ENCODE measurements around the gene METTL17.

Gene METTL17

GRCh38 chr14:20970647-20970982, 19.2 kb upstream of the METTL17 start:
- TF ChIP-seq, protein P1, sequence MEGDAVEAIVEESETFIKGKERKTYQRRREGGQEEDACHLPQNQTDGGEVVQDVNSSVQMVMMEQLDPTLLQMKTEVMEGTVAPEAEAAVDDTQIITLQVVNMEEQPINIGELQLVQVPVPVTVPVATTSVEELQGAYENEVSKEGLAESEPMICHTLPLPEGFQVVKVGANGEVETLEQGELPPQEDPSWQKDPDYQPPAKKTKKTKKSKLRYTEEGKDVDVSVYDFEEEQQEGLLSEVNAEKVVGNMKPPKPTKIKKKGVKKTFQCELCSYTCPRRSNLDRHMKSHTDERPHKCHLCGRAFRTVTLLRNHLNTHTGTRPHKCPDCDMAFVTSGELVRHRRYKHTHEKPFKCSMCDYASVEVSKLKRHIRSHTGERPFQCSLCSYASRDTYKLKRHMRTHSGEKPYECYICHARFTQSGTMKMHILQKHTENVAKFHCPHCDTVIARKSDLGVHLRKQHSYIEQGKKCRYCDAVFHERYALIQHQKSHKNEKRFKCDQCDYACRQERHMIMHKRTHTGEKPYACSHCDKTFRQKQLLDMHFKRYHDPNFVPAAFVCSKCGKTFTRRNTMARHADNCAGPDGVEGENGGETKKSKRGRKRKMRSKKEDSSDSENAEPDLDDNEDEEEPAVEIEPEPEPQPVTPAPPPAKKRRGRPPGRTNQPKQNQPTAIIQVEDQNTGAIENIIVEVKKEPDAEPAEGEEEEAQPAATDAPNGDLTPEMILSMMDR (IDR thresholded peaks at IDR 0.05; ENCODE audit: low read depth, low read length) = no peak

GRCh38 chr14:20970983-20971704, 18.6 kb upstream of the METTL17 start:
- TF ChIP-seq, protein P1 (IDR thresholded peaks at IDR 0.05; ENCODE audit: low read depth, low read length) = peak; percentile 97
- peaks cover 20% of the 10 kb centered on the region for H3K27me3 ChIP-seq

More at GRCh38 chr14:20970647-20970982, 19.2 kb upstream of the METTL17 start:
- H3K4me1 ChIP-seq = no peaks in the 10 kb centered on the region
- H3K36me3 ChIP-seq = no peaks in the 10 kb centered on the region
- peak overlapping the region; percentile 91 for H3K4me3 ChIP-seq (ENCODE audit: low read depth, low read length)
- no peaks in the 10 kb centered on the region for H3K9me3 ChIP-seq
- H3K27me3 ChIP-seq = peaks cover 22% of the 10 kb centered on the region
- no peak for DNase-seq

GRCh38 chr14:20971705-20972021, 18.1 kb upstream of the METTL17 start:
- H3K9me3 ChIP-seq = no peaks in the 10 kb centered on the region
- H3K4me3 ChIP-seq (ENCODE audit: low read depth, low read length) = peak overlapping the region; percentile 91
- TF ChIP-seq, protein P1 (IDR thresholded peaks at IDR 0.05; ENCODE audit: low read depth, low read length) = no peak
- peaks cover 18% of the 10 kb centered on the region for H3K27me3 ChIP-seq
- no peak for DNase-seq
- no peaks in the 10 kb centered on the region for H3K4me1 ChIP-seq
- H3K36me3 ChIP-seq = no peaks in the 10 kb centered on the region

More at GRCh38 chr14:20970983-20971704, 18.6 kb upstream of the METTL17 start:
- Histone ChIP-seq H3K4me1 (no peaks in the 10 kb centered on the region), H3K9me3 (no peaks in the 10 kb centered on the region), H3K4me3 (ENCODE audit: low read depth, low read length) (peak overlapping the region; percentile 91), H3K36me3 (no peaks in the 10 kb centered on the region)
- peak; percentile 86 for DNase-seq

DNA sequence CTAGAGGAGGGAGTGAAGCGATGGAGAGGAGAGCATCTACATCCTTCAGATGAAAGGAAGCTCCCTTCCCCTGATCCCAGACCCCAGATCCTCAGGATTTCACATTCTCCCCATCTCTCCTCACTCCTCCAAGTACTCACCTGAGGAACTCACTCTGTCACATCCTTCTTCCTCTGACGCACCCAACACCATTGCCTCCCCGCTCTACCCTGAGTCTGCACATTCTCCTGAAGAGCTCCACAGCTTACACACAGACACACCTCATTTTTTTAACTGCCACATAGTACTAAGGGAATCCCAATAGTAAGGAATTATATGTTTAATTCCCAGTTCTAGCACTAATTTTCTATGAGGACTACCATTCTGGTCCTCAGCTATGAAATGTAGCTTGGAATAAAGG, 16.3 kb upstream of the METTL17 start:
- H3K4me1 ChIP-seq = no peaks in the 10 kb centered on the region
- peaks cover 4% of the 10 kb centered on the region; the same call in 1 of the 2 replicates for H3K27me3 ChIP-seq
- no peaks in the 10 kb centered on the region for H3K36me3 ChIP-seq
- no peak for DNase-seq
- TF ChIP-seq, protein P1 (IDR thresholded peaks at IDR 0.05; ENCODE audit: low read depth, low read length) = no peak
- no peaks in the 10 kb centered on the region for H3K9me3 ChIP-seq
- H3K4me3 ChIP-seq (ENCODE audit: low read depth, low read length) = no peak overlapping the region

DNA sequence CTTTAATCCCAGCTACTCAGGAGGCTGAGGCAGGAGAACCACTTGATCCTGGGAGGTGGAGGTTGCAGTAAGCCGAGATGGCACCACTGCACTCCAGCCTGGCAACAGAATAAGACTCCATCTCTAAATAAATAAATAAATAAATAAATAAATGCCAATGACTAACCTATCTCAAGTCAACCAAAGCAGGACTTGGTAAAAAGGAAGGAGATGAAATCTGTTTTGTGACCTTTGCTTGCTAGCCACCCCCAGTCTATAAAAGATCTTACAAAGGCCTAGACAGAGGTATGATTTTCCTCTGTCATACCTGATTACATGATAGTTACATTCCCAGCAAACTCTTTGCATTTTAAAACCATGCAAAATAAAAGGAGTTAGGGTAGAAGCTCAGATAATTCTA, 13.5 kb upstream of the METTL17 start:
- DNase-seq = no peak
- H3K9me3 ChIP-seq = no peaks in the 10 kb centered on the region
- H3K27me3 ChIP-seq = peaks cover 4% of the 10 kb centered on the region; the same call in 1 of the 2 replicates
- no peaks in the 10 kb centered on the region for H3K4me1 ChIP-seq
- TF ChIP-seq, protein P1 (IDR thresholded peaks at IDR 0.05; ENCODE audit: low read depth, low read length) = no peak
- no peaks in the 10 kb centered on the region for H3K36me3 ChIP-seq
- H3K4me3 ChIP-seq (ENCODE audit: low read depth, low read length) = no peak overlapping the region

DNA sequence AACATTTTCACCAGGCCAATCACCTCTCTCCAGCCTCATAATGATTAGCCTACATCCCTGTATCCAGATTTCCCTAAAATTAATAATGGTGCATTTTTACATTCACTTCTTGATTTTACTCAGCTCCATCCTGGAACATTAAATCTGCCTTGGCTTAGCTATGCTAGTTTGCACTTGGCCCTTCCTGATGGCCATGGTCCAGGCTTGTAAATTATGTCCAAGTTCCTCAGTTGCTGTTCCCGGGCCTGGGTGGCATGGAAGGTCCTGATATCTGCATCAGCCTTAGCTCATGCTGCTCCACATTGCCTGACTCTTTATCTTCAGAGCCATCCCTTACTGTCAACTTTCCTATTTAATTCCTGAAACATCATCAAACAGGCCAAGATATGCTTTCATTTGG, 11.1 kb upstream of the METTL17 start:
- DNase-seq = no peak
- Histone ChIP-seq H3K4me3 (ENCODE audit: low read depth, low read length) (no peak overlapping the region), H3K27me3 (peaks cover 10% of the 10 kb centered on the region), H3K4me1 (no peaks in the 10 kb centered on the region), H3K36me3 (no peaks in the 10 kb centered on the region), H3K9me3 (no peaks in the 10 kb centered on the region)
- TF ChIP-seq, protein P1 (IDR thresholded peaks at IDR 0.05; ENCODE audit: low read depth, low read length) = no peak
